C4-2B (cell line): ENCODE data around the gene SMAD4.

ENCODE experiments used
- ZFX ChIP-seq: fragments of 450-650 bp; IDR thresholded peaks from 2 replicates; pipeline ENCODE4 v1.6.1; 2017
- TF ChIP-seq, protein P1 (sequence below): fragments of 450-650 bp; conservative IDR thresholded peaks from 2 replicates; pipeline ENCODE4 v1.5.1; 2017; ENCODE audit warnings: mild to moderate bottlenecking

DNA sequence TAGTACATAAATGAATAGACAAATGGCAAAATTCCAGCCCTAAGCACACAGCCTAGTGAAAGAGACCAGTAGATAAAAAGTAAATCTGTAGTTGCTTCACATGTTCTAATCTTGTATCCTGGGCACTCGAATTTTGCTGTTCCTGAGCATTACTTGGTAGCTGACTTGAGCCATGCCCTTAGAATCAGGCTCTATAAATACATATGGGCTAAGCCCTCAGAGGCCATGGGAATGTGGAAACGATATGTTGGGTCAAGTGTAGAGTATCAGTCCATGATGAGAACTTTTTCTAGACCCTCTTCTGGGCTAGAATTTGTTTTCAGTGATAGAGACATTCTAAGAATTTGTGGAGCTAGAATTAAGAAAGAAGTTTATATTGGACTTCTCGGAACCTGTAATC is 40.3 kb upstream of the SMAD4 start:
- TF ChIP-seq, protein P1, sequence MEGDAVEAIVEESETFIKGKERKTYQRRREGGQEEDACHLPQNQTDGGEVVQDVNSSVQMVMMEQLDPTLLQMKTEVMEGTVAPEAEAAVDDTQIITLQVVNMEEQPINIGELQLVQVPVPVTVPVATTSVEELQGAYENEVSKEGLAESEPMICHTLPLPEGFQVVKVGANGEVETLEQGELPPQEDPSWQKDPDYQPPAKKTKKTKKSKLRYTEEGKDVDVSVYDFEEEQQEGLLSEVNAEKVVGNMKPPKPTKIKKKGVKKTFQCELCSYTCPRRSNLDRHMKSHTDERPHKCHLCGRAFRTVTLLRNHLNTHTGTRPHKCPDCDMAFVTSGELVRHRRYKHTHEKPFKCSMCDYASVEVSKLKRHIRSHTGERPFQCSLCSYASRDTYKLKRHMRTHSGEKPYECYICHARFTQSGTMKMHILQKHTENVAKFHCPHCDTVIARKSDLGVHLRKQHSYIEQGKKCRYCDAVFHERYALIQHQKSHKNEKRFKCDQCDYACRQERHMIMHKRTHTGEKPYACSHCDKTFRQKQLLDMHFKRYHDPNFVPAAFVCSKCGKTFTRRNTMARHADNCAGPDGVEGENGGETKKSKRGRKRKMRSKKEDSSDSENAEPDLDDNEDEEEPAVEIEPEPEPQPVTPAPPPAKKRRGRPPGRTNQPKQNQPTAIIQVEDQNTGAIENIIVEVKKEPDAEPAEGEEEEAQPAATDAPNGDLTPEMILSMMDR = no peak
- TF ChIP-seq ZFX = no peak
